ENCODE measurements around the gene TSPAN14. TPM values are rescaled to one million over a fixed set of nuclear protein-coding genes. Genes with fewer than 3 reads are reported as not detected.
A peak's percentile ranks its signal among the peaks of the same experiment; 100 is the strongest.

Gene TSPAN14
- total and polyA plus RNA-seq, 10 of the 15 experiments (the other 5 are each of a cell fraction or from before 2014, with no cell fraction given) = 2.5 to 31.7 (median 17.9) TPM

DNA sequence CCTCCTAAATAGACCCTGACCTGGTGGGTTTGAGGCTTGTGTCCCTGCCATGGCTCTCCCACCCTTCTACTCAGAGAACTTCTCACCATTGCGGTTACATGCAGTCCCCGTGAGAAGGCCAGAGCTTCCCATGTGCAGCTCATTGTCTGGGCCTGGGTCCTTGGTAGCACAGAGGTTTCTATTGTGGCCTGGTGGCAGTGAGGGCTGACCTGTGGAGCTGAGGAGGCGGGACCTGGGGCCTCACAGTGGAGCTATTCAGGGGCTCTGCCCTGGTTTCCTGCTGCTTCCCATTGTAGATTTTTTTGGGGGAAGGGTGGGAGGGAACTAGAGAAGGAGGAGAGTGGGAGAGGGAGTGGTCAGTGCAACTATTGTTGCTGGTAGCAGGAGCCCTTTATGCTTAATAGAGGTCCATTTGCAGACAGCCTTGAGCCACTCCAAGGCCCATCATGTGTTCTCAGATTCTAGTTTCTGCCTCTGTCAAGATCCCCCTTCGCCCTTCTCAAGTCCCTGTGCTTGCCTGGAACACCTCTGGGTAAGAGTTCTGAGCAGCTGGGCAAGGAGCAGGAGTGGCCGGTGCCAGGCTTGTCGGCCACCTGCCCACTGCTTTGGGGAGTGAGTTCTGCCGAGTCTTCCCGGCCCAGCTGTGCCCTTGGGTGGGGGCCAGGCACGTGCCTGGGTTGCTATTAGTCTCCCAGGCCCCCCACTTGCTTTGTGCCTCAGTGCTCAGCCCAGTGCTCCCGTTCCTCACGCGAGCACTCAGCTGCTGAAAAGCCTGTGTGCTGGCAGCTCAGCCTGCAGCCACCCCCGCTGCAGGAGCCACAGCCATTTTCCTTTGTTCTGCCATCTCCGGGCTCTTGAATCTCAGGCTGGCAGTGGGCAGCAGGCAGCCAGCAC is 10.7 kb downstream of the TSPAN14 start (continued):
- TF ChIP-seq, protein P1, sequence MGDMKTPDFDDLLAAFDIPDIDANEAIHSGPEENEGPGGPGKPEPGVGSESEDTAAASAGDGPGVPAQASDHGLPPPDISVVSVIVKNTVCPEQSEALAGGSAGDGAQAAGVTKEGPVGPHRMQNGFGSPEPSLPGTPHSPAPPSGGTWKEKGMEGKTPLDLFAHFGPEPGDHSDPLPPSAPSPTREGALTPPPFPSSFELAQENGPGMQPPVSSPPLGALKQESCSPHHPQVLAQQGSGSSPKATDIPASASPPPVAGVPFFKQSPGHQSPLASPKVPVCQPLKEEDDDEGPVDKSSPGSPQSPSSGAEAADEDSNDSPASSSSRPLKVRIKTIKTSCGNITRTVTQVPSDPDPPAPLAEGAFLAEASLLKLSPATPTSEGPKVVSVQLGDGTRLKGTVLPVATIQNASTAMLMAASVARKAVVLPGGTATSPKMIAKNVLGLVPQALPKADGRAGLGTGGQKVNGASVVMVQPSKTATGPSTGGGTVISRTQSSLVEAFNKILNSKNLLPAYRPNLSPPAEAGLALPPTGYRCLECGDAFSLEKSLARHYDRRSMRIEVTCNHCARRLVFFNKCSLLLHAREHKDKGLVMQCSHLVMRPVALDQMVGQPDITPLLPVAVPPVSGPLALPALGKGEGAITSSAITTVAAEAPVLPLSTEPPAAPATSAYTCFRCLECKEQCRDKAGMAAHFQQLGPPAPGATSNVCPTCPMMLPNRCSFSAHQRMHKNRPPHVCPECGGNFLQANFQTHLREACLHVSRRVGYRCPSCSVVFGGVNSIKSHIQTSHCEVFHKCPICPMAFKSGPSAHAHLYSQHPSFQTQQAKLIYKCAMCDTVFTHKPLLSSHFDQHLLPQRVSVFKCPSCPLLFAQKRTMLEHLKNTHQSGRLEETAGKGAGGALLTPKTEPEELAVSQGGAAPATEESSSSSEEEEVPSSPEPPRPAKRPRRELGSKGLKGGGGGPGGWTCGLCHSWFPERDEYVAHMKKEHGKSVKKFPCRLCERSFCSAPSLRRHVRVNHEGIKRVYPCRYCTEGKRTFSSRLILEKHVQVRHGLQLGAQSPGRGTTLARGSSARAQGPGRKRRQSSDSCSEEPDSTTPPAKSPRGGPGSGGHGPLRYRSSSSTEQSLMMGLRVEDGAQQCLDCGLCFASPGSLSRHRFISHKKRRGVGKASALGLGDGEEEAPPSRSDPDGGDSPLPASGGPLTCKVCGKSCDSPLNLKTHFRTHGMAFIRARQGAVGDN (IDR thresholded peaks at IDR 0.05) = peak; percentile 68
- TF ChIP-seq PAX5 (IDR thresholded peaks at IDR 0.05; ENCODE audit: borderline replicate concordance, low read depth, low read length) (no peak), SREBF1 (IDR thresholded peaks at IDR 0.05; ENCODE audit: low read length) (no peak), ZNF622 (IDR thresholded peaks at IDR 0.05) (no peak), IKZF2 (IDR thresholded peaks at IDR 0.05) (0 out of 4 replicates have a peak, but pooled peaks of 1 of the 2 experiments have one; percentile 21), NR2F1 (conservative IDR thresholded peaks at IDR 0.05) (0 out of 2 replicates have a peak, but pooled peaks have one; percentile 39), DPF2 (IDR thresholded peaks at IDR 0.05) (peak; percentile 30; the same call in 1 of the 2 replicates), BHLHE40 (IDR thresholded peaks at IDR 0.05; ENCODE audit: borderline replicate concordance in 1 of 2, low read depth in 2 of 2, low read length in 1 of 2) (peak; percentile 76 to 92; a peak in 3 of 4 replicates), KDM1A (IDR thresholded peaks at IDR 0.05; ENCODE audit: borderline replicate concordance) (no peak), CBX5 (IDR thresholded peaks at IDR 0.05; ENCODE audit: low read depth) (no peak), EP300 (IDR thresholded peaks at IDR 0.05; ENCODE audit: borderline replicate concordance in 1 of 2, control insufficient read depth in 1 of 2, low read depth in 2 of 2, low read length in 2 of 2) (no peak)
- TF ChIP-seq, protein P2, sequence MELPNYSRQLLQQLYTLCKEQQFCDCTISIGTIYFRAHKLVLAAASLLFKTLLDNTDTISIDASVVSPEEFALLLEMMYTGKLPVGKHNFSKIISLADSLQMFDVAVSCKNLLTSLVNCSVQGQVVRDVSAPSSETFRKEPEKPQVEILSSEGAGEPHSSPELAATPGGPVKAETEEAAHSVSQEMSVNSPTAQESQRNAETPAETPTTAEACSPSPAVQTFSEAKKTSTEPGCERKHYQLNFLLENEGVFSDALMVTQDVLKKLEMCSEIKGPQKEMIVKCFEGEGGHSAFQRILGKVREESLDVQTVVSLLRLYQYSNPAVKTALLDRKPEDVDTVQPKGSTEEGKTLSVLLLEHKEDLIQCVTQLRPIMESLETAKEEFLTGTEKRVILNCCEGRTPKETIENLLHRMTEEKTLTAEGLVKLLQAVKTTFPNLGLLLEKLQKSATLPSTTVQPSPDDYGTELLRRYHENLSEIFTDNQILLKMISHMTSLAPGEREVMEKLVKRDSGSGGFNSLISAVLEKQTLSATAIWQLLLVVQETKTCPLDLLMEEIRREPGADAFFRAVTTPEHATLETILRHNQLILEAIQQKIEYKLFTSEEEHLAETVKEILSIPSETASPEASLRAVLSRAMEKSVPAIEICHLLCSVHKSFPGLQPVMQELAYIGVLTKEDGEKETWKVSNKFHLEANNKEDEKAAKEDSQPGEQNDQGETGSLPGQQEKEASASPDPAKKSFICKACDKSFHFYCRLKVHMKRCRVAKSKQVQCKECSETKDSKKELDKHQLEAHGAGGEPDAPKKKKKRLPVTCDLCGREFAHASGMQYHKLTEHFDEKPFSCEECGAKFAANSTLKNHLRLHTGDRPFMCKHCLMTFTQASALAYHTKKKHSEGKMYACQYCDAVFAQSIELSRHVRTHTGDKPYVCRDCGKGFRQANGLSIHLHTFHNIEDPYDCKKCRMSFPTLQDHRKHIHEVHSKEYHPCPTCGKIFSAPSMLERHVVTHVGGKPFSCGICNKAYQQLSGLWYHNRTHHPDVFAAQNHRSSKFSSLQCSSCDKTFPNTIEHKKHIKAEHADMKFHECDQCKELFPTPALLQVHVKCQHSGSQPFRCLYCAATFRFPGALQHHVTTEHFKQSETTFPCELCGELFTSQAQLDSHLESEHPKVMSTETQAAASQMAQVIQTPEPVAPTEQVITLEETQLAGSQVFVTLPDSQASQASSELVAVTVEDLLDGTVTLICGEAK (IDR thresholded peaks at IDR 0.05; ENCODE audit: borderline replicate concordance) = no peak
